Karpas-422 (cell line): ENCODE data around the gene UNC13C. TPM values are rescaled to one million over a fixed set of nuclear protein-coding genes. Genes with fewer than 3 reads are reported as not detected.
A peak's percentile ranks its signal among the peaks of the same experiment; 100 is the strongest.
"Not testable (repeated sequence)": the region's sequence is repeated elsewhere in the genome, so short reads cannot be mapped to it uniquely, and the experiment has no call there.

Source experiments
- DNase-seq: peaks from one replicate; pipeline ENCODE4 v3.0.0-alpha.2; 2015
- H2AFZ ChIP-seq: fragments of 200-600 bp; sonication (generic); 2 replicates; pipeline ENCODE4 v1.6.1; 2014; ENCODE audit warnings: antibody characterized with exemption, low read length, mixed read lengths
- H3K27ac ChIP-seq: fragments of 200-600 bp; sonication (generic); 2 replicates; pipeline ENCODE4 v1.5.1; 2014; ENCODE audit warnings: mild to moderate bottlenecking, low read length, moderate library complexity
- H3K27me3 ChIP-seq: fragments of 200-600 bp; sonication (generic); 2 replicates; pipeline ENCODE4 v1.6.1; 2014; ENCODE audit warnings: low read length, mixed read lengths
- H3K36me3 ChIP-seq: fragments of 200-600 bp; sonication (generic); 2 replicates; pipeline ENCODE4 v1.6.1; 2014; ENCODE audit warnings: low read length, mixed read lengths; ENCODE audit not compliant: insufficient read depth
- H3K4me1 ChIP-seq: fragments of 200-600 bp; sonication (generic); 2 replicates; pipeline ENCODE4 v1.6.1; 2014; ENCODE audit warnings: mild to moderate bottlenecking, low read length, mixed read lengths
- H3K4me2 ChIP-seq: fragments of 200-600 bp; sonication (generic); 2 replicates; pipeline ENCODE4 v1.6.1; 2014; ENCODE audit warnings: low read length, low read depth, mild to moderate bottlenecking; ENCODE audit not compliant: poor library complexity, severe bottlenecking
- H3K4me3 ChIP-seq: fragments of 200-600 bp; sonication (generic); 2 replicates; pipeline ENCODE4 v1.5.1; 2014; ENCODE audit warnings: mild to moderate bottlenecking, antibody characterized with exemption, low read length, mixed read lengths
- H3K79me2 ChIP-seq: fragments of 200-600 bp; sonication (generic); 2 replicates; pipeline ENCODE4 v1.6.1; 2014; ENCODE audit warnings: mild to moderate bottlenecking, low read length, mixed read lengths
- H3K9ac ChIP-seq: fragments of 200-600 bp; sonication (generic); 2 replicates; pipeline ENCODE4 v1.6.0; 2014; ENCODE audit warnings: low read length
- H3K9me2 ChIP-seq: fragments of 200-600 bp; sonication (generic), shearing (Covaris generic); replicated peaks from 2 replicates; pipeline ENCODE4 v1.6.0; 2014; ENCODE audit warnings: mild to moderate bottlenecking, low read length, moderate library complexity; ENCODE audit not compliant: insufficient read depth
- H3K9me3 ChIP-seq: fragments of 300-700, 200-600 bp; sonication (generic); 2 replicates; pipeline ENCODE4 v1.6.1; 2014; ENCODE audit warnings: low read length, mixed read lengths
- H4K20me1 ChIP-seq: fragments of 200-600 bp; sonication (generic); 2 replicates; pipeline ENCODE4 v1.6.1; 2014; ENCODE audit warnings: mild to moderate bottlenecking, antibody characterized with exemption, low read length, low read depth; ENCODE audit not compliant: insufficient read depth
- total RNA-seq: library from RNA; depleted of rRNA; stranded (reverse); fragments of >200 nt; shearing (Covaris generic); gene quantifications from 2 replicates; pipeline ENCODE4 v1.2.3, GENCODE V29; 2014; ENCODE audit warnings: low replicate concordance; rRNA removed

UNC13C gene
- not detected in 2 replicates for total RNA-seq

DNA sequence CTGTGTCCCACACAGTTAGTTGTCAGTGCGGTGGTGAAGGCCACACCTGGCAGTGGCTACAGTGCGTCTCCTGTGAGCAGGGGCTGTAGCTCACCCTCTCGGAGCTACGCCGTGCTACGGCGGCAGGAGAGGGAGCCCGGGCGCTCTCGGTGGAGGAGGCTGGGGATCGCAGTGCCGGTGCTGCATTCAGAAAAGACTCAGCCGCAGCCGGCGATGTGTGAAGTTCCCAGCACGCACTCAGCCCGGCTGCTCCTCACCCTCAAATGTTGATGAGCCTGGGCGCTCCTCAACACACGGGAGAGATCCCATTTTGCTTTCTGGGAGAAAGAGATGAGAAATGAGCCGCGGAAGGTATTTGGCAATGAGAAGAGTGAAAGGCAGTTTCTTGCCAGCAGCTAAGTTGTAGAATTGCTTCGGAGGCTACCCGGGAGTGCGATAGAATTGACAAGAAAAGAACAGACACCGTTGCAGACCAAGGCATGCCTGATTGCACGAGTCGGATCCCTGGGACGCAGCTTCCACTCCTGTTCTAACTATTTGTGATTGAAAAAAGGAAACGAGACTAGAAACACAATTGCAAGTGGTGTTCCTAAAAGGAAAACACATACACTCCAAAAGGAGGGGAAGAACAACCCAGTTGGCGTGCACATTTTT is at the start of gene UNC13C:
UNC13C (plus strand) TSS at position 189 of the 654 bp plus-strand sequence. CDS start 34,463 bp downstream, outside the sequence.
- no peaks in the 10 kb centered on the region for H3K27me3 ChIP-seq
- no peak within 1 kb of the TSS for H3K4me2 ChIP-seq
- no peak within 1 kb of the TSS for H2AFZ ChIP-seq
- no peaks in the 10 kb centered on the region; the same call in 1 of the 2 replicates for H3K9me3 ChIP-seq
- no peaks in the 10 kb centered on the region for H3K36me3 ChIP-seq
- H3K79me2 ChIP-seq: no peaks in the 10 kb centered on the region
- DNase-seq: no peak
- H4K20me1 ChIP-seq: no peaks in the 10 kb centered on the region
- H3K27ac ChIP-seq: no peak within 1 kb of the TSS
- no peak within 1 kb of the TSS for H3K9ac ChIP-seq
- no peaks in the 10 kb centered on the region for H3K4me1 ChIP-seq
- H3K4me3 ChIP-seq: no peak within 1 kb of the TSS
- no peaks in the 10 kb centered on the region; the same call in 1 of the 2 replicates for H3K9me2 ChIP-seq

DNA sequence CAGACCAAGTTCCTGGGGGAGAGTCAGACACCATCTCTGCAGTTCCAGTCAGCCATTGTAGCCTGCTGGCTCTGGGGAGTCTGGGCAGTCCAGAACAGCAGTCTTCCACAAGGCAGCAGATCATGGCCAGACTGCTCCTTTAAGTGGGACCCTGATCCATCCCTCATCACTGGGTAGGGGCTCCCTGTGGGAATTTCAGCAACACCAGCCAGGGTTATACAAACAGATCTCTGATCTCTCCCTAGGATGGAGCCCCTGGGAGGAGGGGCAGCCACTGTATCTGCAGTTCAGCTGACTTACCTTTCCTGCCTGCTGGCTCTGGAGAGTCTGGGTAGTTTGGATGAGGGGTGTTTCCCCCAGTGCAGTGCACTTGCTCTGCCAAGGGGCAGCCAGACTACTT is 42.1 kb upstream of the UNC13C start:
- Histone ChIP-seq H3K4me1 (no peaks in the 10 kb centered on the region), H3K27me3 (no peaks in the 10 kb centered on the region), H3K27ac (no peak overlapping the region), H3K36me3 (no peaks in the 10 kb centered on the region), H2AFZ (no peak overlapping the region), H3K9me3 (peaks cover 9% of the 10 kb centered on the region), H3K79me2 (no peaks in the 10 kb centered on the region), H3K9ac (no peak overlapping the region), H3K9me2 (no peaks in the 10 kb centered on the region), H3K4me3 (no peak overlapping the region), H3K4me2 (no peak overlapping the region), H4K20me1 (no peaks in the 10 kb centered on the region)
- DNase-seq: no peak

DNA sequence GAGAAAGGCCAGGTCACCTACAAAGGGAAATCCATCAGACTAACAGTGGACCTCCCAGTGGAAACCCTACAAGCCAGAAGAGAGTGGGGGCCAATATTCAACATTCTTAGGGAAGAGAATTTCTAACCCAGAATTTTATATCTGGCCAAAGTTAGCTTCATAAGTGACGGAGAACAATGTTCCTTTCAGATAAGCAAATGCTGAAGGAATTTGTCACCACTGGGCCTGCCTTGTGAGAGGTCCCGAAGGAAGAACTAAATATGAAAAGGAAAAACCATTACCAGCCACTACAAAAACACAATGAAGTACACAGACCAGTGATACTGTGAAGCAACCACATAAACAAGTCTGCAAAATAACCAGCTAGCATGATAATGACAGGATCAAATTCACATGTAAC is 40.6 kb upstream of the UNC13C start:
- H3K27me3 ChIP-seq, H3K9me2 ChIP-seq, H3K4me3 ChIP-seq, H3K9me3 ChIP-seq, H3K27ac ChIP-seq, H3K9ac ChIP-seq, H4K20me1 ChIP-seq, H3K4me1 ChIP-seq, H3K36me3 ChIP-seq, H3K79me2 ChIP-seq, H2AFZ ChIP-seq, H3K4me2 ChIP-seq, DNase-seq: not testable (repeated sequence)

DNA sequence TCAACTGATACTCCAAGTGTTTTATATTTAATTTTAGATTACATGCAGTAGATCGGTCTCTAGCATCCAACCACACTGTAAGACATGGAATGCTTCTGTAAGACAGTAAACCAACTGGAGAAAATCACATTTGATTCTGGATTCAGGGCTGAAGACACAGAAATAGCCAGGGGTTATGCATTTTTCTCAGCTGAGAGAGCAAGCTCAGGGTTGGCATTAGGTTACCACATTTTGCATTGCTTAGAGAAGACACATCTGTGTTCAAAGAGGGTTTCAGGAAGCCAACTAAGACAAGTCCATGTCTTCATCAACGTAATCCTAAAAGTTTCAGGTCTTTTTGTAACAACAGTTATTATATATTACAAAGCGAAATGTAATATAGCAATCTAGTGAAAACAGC is 27.7 kb upstream of the UNC13C start:
- H3K4me1 ChIP-seq: no peaks in the 10 kb centered on the region
- no peak overlapping the region for H3K27ac ChIP-seq
- no peaks in the 10 kb centered on the region for H3K9me2 ChIP-seq
- no peaks in the 10 kb centered on the region for H4K20me1 ChIP-seq
- H3K79me2 ChIP-seq: no peaks in the 10 kb centered on the region
- H3K4me2 ChIP-seq: no peak overlapping the region
- peaks cover 8% of the 10 kb centered on the region; the same call in 1 of the 2 replicates for H3K9me3 ChIP-seq
- no peak for DNase-seq
- no peaks in the 10 kb centered on the region for H3K36me3 ChIP-seq
- H3K4me3 ChIP-seq: no peak overlapping the region
- H2AFZ ChIP-seq: no peak overlapping the region
- H3K9ac ChIP-seq: no peak overlapping the region
- no peaks in the 10 kb centered on the region for H3K27me3 ChIP-seq

DNA sequence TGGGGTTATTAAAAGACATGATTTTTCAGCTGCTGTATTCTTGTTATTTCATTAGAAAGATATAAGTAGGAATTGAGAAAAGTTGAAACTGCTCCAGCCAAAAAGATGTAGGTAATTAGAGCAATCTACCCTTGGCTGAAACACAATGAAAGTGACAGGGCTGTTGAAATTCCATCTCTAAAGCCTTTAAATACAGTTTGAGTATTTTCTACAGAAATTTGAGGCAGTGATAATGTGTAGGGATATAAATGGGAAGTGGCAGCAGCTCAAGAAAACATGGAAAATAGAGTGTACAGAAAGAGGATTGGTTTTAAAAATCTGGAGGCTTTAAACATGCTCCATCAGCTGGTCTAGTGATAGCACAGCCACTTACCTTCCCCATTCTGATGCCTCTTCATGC is 22.8 kb upstream of the UNC13C start:
- no peaks in the 10 kb centered on the region for H3K9me3 ChIP-seq
- no peaks in the 10 kb centered on the region for H4K20me1 ChIP-seq
- H3K4me3 ChIP-seq: no peak overlapping the region
- no peaks in the 10 kb centered on the region for H3K79me2 ChIP-seq
- H3K27me3 ChIP-seq: no peaks in the 10 kb centered on the region
- no peak overlapping the region for H3K9ac ChIP-seq
- no peak overlapping the region for H2AFZ ChIP-seq
- no peak for DNase-seq
- no peaks in the 10 kb centered on the region for H3K9me2 ChIP-seq
- no peak overlapping the region for H3K4me2 ChIP-seq
- H3K4me1 ChIP-seq: no peaks in the 10 kb centered on the region
- H3K36me3 ChIP-seq: no peaks in the 10 kb centered on the region
- no peak overlapping the region for H3K27ac ChIP-seq

DNA sequence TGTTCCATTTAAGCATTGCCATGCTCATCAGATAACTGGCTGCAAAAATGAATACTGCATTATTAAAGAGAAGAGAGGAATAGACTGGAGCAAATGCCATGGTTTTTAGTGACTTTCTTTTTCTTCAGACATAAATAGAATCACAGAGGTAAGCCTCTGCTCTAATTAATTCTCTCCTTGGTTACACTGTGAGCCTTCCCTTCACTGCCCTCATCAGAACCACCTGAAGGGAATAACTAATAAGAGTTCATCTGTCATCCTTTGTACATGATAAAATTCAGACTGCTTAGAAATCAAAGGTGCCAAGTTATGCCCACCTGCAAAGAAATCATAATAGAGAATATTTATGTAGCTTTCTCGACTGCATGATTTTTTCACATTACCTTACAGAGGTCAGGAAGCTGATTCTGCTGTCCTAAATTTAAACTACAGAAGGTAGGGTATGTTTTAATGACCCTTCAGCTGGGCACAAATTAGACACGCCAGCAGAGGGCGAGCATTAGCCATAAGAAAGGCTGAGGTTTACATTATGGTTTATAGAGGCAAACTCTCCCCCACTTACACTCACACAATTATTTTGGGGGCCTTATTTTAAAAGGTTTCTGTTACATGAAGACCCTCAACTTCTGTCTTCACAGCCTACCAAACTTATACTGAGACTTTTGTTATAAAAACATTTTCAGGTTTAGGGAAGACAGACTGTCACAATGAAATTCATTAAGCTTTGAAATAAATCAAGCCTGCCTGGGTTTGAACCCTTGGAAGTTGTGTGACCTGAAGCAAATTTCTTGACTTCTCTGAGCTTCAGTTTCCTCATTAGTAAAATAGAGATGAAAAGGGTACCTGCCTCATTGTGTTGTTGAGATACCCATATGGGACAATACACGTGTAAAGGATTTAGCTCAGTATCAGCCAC is 15.3 kb upstream of the UNC13C start:
- no peaks in the 10 kb centered on the region for H3K27me3 ChIP-seq
- peak; percentile 70 for DNase-seq
- H3K9me3 ChIP-seq: no peaks in the 10 kb centered on the region; the same call in 1 of the 2 replicates
- H3K4me2 ChIP-seq: no peak overlapping the region
- no peak overlapping the region for H3K4me3 ChIP-seq
- H3K27ac ChIP-seq: no peak overlapping the region
- no peak overlapping the region for H2AFZ ChIP-seq
- no peaks in the 10 kb centered on the region for H3K9me2 ChIP-seq
- H4K20me1 ChIP-seq: no peaks in the 10 kb centered on the region
- no peak overlapping the region for H3K9ac ChIP-seq
- no peaks in the 10 kb centered on the region for H3K36me3 ChIP-seq
- no peaks in the 10 kb centered on the region for H3K79me2 ChIP-seq
- no peaks in the 10 kb centered on the region for H3K4me1 ChIP-seq

DNA sequence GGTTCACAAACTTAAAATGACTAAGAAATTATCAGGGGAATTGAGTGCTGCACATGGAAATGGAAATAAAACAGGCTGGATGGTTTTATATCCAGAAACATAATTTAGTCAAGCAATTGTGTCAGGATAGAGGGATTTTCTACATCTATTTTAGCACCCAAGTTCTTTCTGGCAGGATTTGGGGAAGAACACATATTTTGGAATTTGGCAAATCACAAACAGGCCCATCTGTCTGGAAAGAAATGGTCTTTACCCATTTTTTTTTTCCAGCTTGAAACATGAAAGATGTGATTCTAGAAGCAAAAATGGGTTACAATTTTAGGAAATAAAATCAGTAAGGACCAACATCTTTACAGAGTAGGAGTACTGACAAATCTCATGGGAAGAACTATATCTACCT is 14.4 kb upstream of the UNC13C start:
- Histone ChIP-seq H3K27ac (no peak overlapping the region), H3K4me3 (no peak overlapping the region), H3K4me2 (no peak overlapping the region), H3K4me1 (no peaks in the 10 kb centered on the region), H2AFZ (no peak overlapping the region), H3K79me2 (no peaks in the 10 kb centered on the region), H4K20me1 (no peaks in the 10 kb centered on the region), H3K36me3 (no peaks in the 10 kb centered on the region), H3K9ac (no peak overlapping the region), H3K27me3 (no peaks in the 10 kb centered on the region), H3K9me2 (no peaks in the 10 kb centered on the region), H3K9me3 (no peaks in the 10 kb centered on the region; the same call in 1 of the 2 replicates)
- no peak for DNase-seq

DNA sequence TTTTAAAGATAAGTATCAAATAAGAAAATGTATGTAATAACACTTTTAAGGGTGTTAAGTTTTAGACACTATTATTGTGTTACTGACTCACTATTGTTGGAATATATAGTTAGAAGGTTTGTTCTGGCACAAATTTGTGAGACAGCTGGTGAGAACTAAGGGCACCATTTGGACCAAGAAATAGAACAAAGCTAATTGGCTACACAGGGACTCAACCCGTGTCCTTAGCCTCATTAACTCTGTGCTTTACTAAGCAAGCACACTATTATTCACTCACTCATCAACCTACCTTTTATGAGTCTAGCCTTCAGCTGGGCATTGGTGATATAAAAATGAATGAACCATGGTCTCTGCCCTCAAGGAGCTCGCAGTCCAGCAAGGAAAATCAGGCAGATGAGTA is 4.1 kb upstream of the UNC13C start:
- Histone ChIP-seq H3K27ac (no peak overlapping the region), H3K9me3 (no peaks in the 10 kb centered on the region; the same call in 1 of the 2 replicates)

More for the DNA sequence above, 4.1 kb upstream of the UNC13C start:
- Histone ChIP-seq H3K27me3 (no peaks in the 10 kb centered on the region), H2AFZ (no peak overlapping the region), H3K9me2 (no peaks in the 10 kb centered on the region), H3K4me2 (no peak overlapping the region), H3K4me1 (no peaks in the 10 kb centered on the region), H3K9ac (no peak overlapping the region), H4K20me1 (no peaks in the 10 kb centered on the region), H3K79me2 (no peaks in the 10 kb centered on the region), H3K4me3 (no peak overlapping the region), H3K36me3 (no peaks in the 10 kb centered on the region)
- DNase-seq: no peak
